NCI-H1694 treated with DMSO at 0.1 percent for 48 hours (cell line): ENCODE results near the gene RPL10A.
"Not testable (repeated sequence)": the region's sequence is repeated elsewhere in the genome, so short reads cannot be mapped to it uniquely, and the experiment has no call there.

ENCODE experiments used
- DNase-seq: peaks from one replicate; lab custom pipeline; 2025; lab: John Stamatoyannopoulos, UW

RPL10A gene

GRCh38 chr6:35512006-35512405, 43.8 kb downstream of the RPL10A start:
- no peak for DNase-seq

- DNase-seq, result no peak
These were observed 44.5 kb downstream of the RPL10A start, which contains the start of gene TULP1 for GRCh38 chr6:35512740-35513139. Gene TULP1, minus strand, starts transcription at chr6:35512896. Its CDS starts 38 bp downstream, at chr6:35512858.

- DNase-seq, result no peak
These were observed 46.4 kb downstream of the RPL10A start for GRCh38 chr6:35514587-35514986.

GRCh38 chr6:35515939-35516338, 47.7 kb downstream of the RPL10A start:
- not testable (repeated sequence) for DNase-seq

GRCh38 chr6:35516712-35517111, 48.5 kb downstream of the RPL10A start:
- no peak for DNase-seq

- not testable (repeated sequence) for DNase-seq
These were observed 49.8 kb downstream of the RPL10A start for GRCh38 chr6:35517978-35518377.

GRCh38 chr6:35518566-35519312, 50.5 kb downstream of the RPL10A start:
- DNase-seq, result no peak

GRCh38 chr6:35519313-35520015, 51.3 kb downstream of the RPL10A start:
- DNase-seq, result no peak
